ENCODE measurements around the gene SCGB3A1.

Gene SCGB3A1

DNA sequence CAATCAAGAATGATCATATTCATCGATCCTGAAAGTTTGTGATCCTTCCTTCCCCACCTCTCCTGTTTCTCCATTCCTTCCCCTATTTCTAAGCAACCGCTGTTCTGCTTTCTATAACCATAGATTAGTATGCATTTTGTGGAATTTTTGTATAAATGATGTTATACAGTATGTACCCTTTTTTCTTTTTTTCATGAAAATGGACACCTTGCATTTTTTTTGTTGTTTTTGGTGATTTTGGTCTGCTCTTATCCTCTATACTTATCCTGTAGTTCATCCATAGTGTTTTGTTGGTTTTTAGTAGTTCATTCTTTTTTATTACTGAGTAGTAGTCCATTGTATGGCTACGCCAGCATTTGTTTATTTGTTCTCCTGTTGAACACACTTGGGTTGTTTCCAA lies 46.1 kb downstream of the SCGB3A1 start:
- no peaks in the 10 kb centered on the region for H3K9me3 ChIP-seq (ENCODE audit: insufficient read depth, low read length)
- peaks cover 12% of the 10 kb centered on the region; the same call in 1 of the 2 replicates for H4K20me1 ChIP-seq (ENCODE audit: insufficient read depth, low read length)
- no peak overlapping the region for H3K27ac ChIP-seq (ENCODE audit: low read length)
- H2AFZ ChIP-seq (ENCODE audit: low read depth, low read length), result no peak overlapping the region
- H3K9ac ChIP-seq (ENCODE audit: low read length), result no peak overlapping the region
- TF ChIP-seq EZH2phosphoT487 (IDR thresholded peaks at IDR 0.05; ENCODE audit: low read depth) (no peak), CTCF (IDR thresholded peaks at IDR 0.05; ENCODE audit: low read depth, low read length) (no peak)
- peaks cover 39% of the 10 kb centered on the region for H3K36me3 ChIP-seq (replicated peaks; ENCODE audit: low read depth, low read length)
- no peak overlapping the region for H3K4me3 ChIP-seq (ENCODE audit: low read length)
- no peak overlapping the region for H3K4me2 ChIP-seq (ENCODE audit: low read length)
- H3K79me2 ChIP-seq (ENCODE audit: low read length), result peaks cover 65% of the 10 kb centered on the region
- H3K4me1 ChIP-seq (ENCODE audit: low read length), result peaks cover 6% of the 10 kb centered on the region
- H3K27me3 ChIP-seq (ENCODE audit: low read depth, low read length), result no peaks in the 10 kb centered on the region

DNA sequence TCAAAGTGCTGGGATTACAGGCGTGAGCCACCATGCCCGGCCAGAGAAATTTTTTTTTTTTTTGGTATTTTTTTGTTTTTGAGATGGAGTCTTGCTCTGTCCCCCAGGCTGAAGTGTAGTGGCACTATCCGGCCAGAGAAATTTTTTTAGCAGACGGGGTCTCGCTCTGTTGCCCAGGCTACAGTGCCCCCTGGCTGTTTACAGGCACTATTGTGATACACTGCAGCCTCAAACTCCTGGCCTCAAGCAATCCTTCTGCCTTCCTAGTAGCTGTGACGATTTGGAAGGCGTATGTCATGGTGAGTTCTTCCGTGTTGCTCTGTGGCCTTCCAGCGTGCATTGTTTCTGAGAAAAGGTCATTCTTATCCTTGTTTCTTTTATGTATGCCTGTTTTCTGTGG lies 49.6 kb downstream of the SCGB3A1 start:
- Histone ChIP-seq H3K9me3 (ENCODE audit: insufficient read depth, low read length) (no peaks in the 10 kb centered on the region), H3K27me3 (ENCODE audit: low read depth, low read length) (no peaks in the 10 kb centered on the region), H3K4me1 (ENCODE audit: low read length) (peaks cover 12% of the 10 kb centered on the region), H3K79me2 (ENCODE audit: low read length) (peaks cover 64% of the 10 kb centered on the region), H4K20me1 (ENCODE audit: insufficient read depth, low read length) (peaks cover 16% of the 10 kb centered on the region), H3K9ac (ENCODE audit: low read length) (no peak overlapping the region), H2AFZ (ENCODE audit: low read depth, low read length) (no peak overlapping the region), H3K4me3 (ENCODE audit: low read length) (no peak overlapping the region), H3K4me2 (ENCODE audit: low read length) (no peak overlapping the region), H3K27ac (ENCODE audit: low read length) (no peak overlapping the region), H3K36me3 (replicated peaks; ENCODE audit: low read depth, low read length) (peaks cover 43% of the 10 kb centered on the region)
- no peak for TF ChIP-seq CTCF (IDR thresholded peaks at IDR 0.05; ENCODE audit: low read depth, low read length)
- no peak for TF ChIP-seq EZH2phosphoT487 (IDR thresholded peaks at IDR 0.05; ENCODE audit: low read depth)

Measured in OCI-LY3 (cell line).